ENCODE data around the gene GJA1.
"Not testable (repeated sequence)": the region's sequence is repeated elsewhere in the genome, so short reads cannot be mapped to it uniquely, and the experiment has no call there.

GJA1 gene

GRCh38 chr6:121435444-121436069, at the start of gene GJA1:
Gene GJA1 (plus strand): TSS chr6:121435646. CDS start chr6:121446848, 11,202 bp downstream.
- no peak for DNase-seq (ENCODE audit: low spot score)

GRCh38 chr6:121386551-121386950, 48.9 kb upstream of the GJA1 start:
- not testable (repeated sequence) for DNase-seq (ENCODE audit: low spot score)

- no peak for DNase-seq (ENCODE audit: low spot score)
These were observed 46.0 kb upstream of the GJA1 start for GRCh38 chr6:121389419-121389818.

- no peak for DNase-seq (ENCODE audit: low spot score)
These were observed 41.5 kb upstream of the GJA1 start for GRCh38 chr6:121393731-121394505.

GRCh38 chr6:121395736-121396135, 39.7 kb upstream of the GJA1 start:
- DNase-seq (ENCODE audit: low spot score) = no peak

GRCh38 chr6:121397188-121397587, 38.3 kb upstream of the GJA1 start:
- DNase-seq (ENCODE audit: low spot score) = not testable (repeated sequence)

- no peak for DNase-seq (ENCODE audit: low spot score)
These were observed 37.3 kb upstream of the GJA1 start for GRCh38 chr6:121398127-121398526.

- no peak for DNase-seq (ENCODE audit: low spot score)
These were observed 35.5 kb upstream of the GJA1 start for GRCh38 chr6:121399966-121400365.

- DNase-seq (ENCODE audit: low spot score) = no peak
These were observed 31.5 kb upstream of the GJA1 start for GRCh38 chr6:121403964-121404363.

- DNase-seq (ENCODE audit: low spot score) = no peak
These were observed 30.1 kb upstream of the GJA1 start for GRCh38 chr6:121405306-121405705.

GRCh38 chr6:121408321-121408720, 27.1 kb upstream of the GJA1 start:
- DNase-seq (ENCODE audit: low spot score) = no peak

GRCh38 chr6:121413879-121414278, 21.6 kb upstream of the GJA1 start:
- no peak for DNase-seq (ENCODE audit: low spot score)

GRCh38 chr6:121418346-121418745, 17.1 kb upstream of the GJA1 start:
- DNase-seq (ENCODE audit: low spot score) = no peak

- DNase-seq (ENCODE audit: low spot score) = no peak
These were observed 8.8 kb upstream of the GJA1 start for GRCh38 chr6:121426686-121427085.

GRCh38 chr6:121428872-121429756, 6.3 kb upstream of the GJA1 start:
- no peak for DNase-seq (ENCODE audit: low spot score)

- DNase-seq (ENCODE audit: low spot score) = no peak
These were observed 4.7 kb upstream of the GJA1 start for GRCh38 chr6:121430514-121431460.

GRCh38 chr6:121431776-121432175, 3.7 kb upstream of the GJA1 start:
- DNase-seq (ENCODE audit: low spot score) = not testable (repeated sequence)

GRCh38 chr6:121434037-121434770, 1.2 kb upstream of the GJA1 start:
- no peak for DNase-seq (ENCODE audit: low spot score)

GRCh38 chr6:121436274-121436857, 920 bp downstream of the GJA1 start:
- DNase-seq (ENCODE audit: low spot score) = no peak
